ENCODE measurements around the gene DLX4.

DNA sequence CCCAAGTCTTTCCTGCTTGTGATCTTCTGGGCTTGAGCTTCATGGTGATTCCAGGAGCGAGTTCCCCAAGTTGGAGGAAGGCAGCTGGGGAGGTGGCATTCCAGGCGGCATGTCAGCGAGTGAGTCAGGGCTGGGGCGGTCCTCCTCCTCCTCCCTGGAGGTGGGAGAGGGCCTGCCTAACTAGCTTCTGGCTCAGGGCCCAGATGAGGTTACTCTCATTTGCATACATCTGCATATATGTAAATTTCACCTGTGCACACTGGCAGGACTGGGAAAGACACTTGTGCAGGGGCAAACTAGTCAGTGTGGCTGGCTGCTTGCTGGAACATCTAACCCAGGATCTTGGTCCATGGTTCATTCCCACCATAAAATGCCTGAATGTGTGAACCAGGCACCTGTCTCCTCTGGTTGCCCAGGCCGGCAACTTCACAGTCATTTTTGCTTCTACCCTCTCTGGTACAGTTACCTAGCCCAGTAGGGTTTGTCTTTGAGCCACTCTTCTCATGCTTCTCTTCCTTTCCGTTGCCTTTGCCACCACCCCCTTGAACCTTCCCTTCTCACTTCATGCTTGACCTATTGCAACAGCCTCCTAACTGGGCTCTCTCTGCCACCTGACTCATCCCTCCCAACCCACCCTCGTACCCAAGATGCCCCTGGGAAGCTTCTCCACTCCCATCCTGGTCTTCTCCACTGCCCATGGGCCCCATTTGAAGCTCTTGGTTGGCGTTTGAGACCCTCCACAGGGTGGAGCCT, 9.6 kb upstream of the DLX4 start:
- TF ChIP-seq, protein P1, sequence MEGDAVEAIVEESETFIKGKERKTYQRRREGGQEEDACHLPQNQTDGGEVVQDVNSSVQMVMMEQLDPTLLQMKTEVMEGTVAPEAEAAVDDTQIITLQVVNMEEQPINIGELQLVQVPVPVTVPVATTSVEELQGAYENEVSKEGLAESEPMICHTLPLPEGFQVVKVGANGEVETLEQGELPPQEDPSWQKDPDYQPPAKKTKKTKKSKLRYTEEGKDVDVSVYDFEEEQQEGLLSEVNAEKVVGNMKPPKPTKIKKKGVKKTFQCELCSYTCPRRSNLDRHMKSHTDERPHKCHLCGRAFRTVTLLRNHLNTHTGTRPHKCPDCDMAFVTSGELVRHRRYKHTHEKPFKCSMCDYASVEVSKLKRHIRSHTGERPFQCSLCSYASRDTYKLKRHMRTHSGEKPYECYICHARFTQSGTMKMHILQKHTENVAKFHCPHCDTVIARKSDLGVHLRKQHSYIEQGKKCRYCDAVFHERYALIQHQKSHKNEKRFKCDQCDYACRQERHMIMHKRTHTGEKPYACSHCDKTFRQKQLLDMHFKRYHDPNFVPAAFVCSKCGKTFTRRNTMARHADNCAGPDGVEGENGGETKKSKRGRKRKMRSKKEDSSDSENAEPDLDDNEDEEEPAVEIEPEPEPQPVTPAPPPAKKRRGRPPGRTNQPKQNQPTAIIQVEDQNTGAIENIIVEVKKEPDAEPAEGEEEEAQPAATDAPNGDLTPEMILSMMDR (conservative IDR thresholded peaks at IDR 0.05; ENCODE audit: low read length), result no peak
- no peak for TF ChIP-seq EZH2phosphoT487 (IDR thresholded peaks at IDR 0.05; ENCODE audit: borderline replicate concordance)
